Amygdala (tissue), 56 donors: Measurements from ENCODE around the gene AFAP1.
"Not testable (repeated sequence)": the region's sequence is repeated elsewhere in the genome, so short reads cannot be mapped to it uniquely, and the experiment has no call there.

ENCODE experiments used
- DNase-seq, 56 donors: peaks; one replicate each; lab custom pipeline; 2025; lab: John Stamatoyannopoulos, UW

AFAP1 gene

DNA sequence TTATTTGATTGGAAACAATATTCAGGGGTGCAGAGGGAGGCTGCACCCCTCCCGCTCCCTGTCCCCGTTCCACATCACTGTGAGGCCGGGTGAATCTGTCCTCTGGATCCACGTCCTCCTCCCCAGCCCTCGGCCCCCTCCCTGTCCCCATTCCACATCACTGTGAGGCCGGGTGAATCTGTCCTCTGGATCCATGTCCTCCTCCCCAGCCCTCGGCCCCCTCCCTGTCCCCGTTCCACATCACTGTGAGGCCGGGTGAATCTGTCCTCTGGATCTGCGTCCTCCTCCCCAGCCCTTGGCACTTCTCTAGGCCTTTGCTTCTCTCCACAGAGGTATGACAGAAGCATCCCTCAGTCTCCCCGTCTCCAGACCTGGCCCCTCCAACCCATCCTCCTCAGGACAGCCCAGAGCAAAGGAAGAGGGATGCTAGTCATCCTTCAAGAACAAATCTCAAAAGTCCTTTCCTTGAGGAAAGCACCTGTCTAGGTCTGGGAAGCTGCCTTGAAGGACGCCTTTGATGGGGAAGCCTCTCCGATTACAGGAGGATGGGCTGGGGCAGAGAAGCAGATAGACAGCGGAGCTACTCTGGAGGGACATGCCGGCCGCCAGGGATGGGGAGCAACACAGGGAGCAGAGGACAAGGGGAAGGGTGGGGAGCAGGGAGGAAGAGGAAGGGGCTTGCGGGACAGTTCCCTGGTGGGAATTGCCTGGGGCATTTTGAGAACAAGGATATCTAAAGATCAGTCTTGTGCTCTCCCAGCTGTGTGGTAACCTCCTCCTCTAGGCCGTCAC lies 10.8 kb upstream of the AFAP1 start:
- DNase-seq: no peak

DNA sequence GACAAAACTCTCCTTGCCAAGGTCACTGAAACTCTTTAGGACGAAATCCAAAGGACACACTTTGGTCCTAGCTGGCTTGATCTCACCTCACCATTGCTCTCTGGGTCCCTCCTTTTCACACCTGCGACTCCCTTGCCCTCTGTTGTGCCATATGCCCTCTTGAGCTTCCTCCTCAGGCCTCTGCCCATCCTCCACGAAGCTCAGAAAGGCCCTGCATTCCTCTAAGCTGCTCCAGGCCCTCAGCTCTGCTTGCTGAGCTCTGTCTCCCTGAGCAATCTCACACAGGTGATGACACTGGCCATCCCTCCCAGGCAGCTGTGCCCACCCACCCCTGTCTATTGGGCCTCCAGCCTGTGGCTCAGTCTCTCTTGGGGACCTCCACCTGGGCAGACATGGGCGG lies 10.1 kb upstream of the AFAP1 start:
- no peak for DNase-seq

DNA sequence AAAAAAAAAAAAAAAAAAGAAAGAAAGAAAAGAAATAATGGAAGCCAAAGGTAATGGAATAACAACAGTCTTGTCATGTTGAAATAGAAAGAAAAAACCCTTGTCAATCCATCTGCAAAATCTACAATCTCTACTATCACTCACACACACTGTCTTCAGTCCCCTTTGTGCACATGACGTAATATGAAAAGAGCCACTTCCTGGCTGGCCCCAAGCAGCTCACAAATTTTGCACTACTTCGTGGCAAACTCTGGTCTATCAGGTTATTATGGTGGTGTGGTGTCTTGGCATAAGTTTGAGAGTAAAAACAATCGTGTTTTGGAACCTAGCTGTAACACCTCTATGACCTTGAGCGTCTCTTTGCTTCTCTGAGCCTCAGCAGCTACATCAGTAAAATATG lies 8.3 kb upstream of the AFAP1 start:
- DNase-seq: no peak

DNA sequence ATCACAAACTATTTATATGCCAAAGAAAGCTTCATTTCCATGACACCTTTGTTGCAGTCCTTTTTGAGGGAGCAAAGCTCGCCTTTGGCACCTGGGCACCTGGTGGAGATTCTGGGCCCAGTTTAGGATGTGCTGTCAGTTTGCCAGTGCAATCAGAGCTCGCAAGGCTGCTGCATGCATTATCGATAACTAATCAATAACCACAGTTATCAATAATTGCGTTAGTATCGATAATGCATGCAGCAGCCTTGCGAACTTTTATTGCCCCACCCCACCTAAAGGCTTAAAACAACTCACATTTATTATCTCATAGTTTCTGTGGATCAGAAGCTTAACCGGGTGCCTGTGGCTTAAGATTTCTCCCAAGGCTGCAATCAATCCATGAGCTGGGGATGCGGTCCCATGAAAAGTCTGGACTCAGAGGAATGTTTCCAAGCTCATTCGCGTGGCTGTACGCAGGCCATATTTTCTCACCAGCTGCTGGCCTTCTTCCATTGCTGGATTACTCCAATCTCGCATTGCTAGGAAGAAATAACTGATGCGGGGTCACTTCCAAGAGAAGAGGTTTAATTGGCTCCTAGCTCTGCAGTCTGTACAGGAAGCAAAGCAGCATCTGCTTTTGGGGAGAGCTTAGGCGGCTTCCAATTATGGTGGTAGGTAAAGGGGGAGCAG lies 6.2 kb upstream of the AFAP1 start:
- no peak for DNase-seq

DNA sequence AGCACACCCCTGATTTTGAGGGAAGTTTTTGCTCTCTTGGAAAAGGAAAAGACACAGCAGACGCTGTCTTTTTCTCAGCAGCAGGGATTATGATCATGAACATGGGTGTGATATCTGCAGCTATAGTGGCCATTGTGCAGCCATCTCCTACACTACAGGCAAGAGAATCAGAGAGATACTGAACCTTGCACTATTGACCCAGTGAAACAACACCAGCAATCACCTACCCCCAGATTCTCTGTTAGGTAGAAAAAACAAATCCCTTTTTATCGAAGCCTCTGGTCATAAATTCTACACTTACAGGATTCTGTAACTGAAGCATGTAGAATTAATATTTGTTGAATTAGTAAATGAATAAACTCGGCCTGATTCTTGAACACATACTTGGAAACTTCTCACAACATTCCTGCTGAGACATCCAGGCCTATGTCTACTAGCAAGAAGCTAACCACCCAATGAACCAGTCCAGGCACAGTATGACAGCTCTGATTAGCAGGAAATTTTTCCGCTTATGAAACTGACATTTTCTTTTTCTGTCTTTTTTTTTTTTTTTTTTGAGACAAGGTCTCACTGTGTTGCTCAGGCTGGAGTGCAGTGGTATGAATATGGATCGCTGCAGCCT lies 5.0 kb upstream of the AFAP1 start:
- no peak for DNase-seq

DNA sequence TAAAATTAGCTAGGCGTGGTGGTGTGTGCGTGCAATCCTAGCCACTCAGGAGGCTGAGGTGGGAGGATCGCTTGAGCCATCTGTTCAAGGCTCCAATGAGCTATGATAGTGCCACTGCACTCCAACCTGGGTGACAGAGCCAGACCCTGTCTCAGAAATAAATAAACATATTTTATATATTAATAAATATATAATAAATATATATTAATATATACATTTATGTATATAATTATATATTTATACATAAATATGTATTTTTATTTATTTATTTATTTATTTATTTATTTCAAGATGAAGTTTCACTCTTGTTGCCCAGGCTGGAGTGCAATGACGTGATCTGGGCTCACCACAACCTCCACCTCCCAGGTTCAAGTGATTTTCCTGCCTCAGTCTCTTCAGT lies 4.0 kb upstream of the AFAP1 start:
- not testable (repeated sequence) for DNase-seq

DNA sequence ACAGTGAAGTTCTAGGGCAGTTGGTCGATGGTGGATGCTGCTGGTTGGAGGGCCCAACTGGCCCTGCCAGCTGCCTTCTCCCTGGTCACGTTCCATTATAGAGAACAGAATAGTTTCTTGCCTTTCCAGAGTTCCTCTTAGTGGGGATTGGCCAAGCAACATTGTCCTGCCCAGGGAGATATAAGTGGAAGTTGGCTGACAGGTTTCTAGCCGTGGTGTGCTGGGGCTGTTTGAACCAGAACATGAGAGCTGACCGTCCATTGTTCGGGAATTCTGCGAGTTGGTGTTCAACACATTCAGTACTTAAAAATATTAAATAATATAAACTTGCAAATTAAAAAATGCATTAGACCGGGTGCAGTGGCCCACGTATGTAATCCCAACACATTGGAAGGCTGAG lies 3.5 kb upstream of the AFAP1 start:
- DNase-seq: no peak

DNA sequence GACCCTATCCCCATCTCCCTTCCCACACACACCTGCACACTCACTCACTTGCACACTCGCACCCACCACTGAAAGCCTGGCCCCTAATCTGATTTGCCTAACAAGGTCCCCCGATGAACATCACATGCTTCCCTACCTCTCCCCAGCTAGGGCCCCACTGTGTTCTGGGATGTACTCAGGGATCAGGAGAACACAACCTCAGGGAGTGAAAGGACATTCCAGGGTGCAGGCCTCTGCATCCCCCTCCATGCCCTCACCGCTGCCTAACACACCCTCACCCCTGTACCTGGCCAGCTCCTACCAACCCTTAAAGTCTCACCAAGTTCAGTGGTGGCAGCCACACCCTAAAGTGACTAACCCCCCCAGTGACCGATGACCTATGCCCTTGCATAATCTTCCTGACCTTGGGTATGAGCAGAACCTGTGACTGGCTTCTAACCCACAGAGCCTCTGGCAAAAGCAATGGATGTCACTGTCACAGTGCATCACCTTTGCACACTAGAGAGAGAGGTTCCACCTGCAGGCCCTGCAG lies 2.4 kb upstream of the AFAP1 start:
- no peak for DNase-seq

DNA sequence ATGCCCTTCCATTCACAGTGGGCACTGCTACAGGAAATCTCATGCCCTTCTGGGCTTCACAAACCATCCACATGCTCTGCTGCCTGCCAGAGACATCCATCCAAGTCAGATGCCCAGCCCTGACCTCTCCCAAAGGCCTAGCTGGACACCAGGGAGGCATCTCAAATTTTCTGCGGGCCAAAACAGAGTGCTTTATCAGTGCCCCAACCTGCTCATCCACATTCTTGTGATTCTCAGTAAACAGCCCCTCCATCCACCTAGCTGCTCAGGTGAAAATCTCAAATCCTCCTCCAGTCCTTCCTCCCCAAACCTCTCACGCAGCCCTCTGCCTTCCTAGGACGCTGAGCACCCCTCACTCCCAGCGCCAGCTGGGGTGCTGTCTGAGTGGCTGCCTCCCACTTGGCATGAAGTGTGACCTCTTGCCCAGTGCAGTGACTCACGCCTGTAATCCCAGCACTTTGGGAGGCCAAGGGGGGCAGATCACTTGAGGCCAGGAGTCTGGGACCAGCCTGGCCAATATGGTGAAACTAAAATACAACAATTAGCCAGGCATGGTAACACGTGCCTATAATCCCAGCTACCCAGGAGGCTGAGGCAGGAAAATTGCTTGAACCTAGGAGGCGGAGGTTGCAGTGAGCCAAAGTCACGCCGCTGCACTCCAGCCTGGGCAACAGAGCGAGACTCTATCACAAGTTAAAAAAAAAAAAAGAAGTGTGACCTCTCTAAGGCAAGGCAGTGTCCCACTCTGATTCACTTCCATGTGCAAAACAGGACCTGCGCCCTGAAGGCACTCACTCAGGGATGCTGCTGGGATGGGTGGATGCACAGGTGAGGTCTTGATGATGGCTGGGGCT lies 1.7 kb upstream of the AFAP1 start:
- no peak for DNase-seq

DNA sequence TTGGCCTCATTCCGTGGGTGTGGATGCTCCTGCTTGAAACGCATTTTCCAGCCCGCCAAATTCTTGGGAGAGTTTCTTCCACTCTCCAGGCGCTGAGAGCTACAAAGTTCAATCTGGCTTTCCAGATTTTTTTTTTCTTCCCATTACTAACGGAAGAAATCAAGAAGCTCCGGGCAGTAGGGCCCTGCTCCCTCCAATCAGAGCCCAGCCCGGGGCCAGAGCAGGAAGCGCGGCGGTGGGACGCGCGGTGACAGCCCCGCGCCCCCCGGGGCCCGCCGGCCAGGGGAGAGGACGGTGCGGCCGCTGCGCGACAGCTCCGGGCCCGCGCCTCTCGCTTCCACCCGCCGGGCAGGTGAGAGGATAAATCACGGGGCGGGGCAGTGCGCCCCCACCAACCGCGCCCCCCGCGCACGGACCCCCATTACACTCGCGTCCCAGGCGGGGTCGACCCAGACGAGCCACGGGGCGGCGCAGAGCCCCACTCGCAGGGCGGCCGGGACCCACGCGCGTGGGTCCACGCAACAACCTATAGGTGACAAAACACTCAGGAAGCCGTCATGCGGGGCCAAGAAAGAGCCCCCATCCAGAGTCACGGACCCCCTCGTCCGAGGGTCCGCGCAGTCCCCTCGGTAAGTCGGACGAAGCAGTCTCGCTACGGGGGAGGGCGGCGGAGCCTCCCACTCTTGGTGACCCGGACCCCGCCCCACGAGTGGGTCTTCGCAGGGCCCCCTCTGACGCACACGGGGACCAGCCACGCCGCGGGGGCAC lies 868 bp downstream of the AFAP1 start:
- DNase-seq: peak in 1 of 56 donors; percentile 26

DNA sequence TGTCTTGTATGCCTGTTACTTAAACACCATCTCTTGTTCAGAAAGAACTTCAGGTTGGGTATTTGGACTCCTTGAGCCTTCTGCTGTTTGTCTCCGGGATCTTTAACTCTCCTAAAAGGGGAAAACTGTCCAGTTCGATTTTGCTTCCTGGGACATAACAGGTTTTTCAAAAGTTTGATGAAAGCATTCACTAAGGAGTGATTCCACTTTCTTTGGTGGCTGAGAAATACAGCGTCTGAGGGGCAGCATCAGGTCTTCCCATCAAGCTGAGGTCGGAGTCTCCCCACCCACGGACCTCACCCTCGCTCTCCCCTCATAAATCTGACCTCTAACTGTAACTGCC lies 1.4 kb downstream of the AFAP1 start:
- DNase-seq: no peak

DNA sequence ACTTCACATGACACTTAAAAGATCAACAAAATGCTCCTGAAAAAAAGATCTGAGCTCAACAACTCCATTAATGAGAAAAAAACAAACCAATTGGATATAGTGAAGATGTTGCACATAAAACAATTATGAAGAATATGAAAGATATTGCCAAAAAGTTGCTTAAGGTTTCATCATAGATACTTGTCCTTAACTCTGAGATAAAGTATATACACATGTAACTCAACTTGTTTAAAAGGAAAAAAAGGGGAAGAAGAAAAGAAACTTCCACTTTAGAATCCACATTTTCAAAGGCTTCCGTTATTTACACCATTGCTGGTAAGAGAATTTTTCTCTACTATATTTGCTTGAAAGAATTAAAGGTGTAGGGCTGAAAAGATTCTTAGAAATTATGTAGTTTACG lies 2.7 kb downstream of the AFAP1 start:
- DNase-seq: no peak

DNA sequence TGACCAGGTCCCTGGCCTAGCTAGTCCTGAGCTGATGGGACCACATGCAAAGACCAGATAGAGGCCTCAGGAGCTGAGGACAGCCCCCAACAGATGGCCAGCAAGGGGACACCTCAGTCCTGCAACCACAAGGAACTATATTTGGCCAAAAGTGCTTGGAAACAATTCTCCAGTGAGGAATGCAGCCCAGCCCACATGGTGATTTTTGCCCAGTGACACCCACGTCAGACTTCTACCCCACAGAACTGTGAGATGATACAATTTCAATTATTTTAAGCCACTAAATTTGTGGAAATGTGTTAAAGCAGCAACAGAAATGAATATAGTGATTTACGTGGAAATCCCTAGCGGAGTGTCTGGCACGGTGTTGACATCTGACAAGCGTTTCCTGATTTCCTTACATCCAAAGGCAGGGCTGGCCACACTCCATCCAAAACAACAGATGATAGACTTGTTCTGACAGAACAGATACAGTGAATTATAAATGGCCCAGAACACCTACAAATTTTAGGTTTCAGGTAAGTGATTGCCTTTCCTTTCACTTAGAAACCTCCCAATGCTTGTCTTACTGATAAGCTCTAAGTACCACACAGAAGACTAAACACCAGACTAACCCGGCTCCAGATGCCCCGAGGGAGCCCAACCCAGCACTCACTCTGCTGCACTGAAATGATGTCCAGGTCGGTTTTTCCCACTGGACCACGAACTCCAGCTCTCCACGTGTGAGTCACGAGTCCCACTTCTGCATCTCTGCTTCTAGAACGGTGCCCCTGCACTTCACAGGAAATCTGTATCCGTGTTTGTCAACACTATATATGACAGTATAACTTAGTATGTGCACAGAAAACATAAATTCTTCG lies 5.8 kb downstream of the AFAP1 start:
- DNase-seq: no peak

DNA sequence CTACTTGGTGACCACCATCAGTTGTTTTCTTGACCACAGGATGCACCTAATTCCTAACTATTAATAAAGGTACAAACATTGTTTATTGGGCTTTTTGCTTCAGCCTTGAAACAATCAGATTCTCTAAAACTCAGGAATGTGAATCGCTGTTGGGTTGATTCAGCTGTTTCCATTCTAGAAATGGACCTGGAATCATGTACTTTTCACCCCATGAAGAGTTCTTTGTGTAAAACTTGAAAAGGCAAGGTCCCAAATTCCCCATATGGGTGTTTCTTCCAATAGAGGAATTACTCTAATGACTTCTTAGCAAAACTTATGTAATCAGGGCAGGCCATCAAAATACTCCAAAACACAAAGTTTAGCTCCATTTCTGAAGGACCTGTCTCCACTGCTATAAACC lies 7.4 kb downstream of the AFAP1 start:
- no peak for DNase-seq

DNA sequence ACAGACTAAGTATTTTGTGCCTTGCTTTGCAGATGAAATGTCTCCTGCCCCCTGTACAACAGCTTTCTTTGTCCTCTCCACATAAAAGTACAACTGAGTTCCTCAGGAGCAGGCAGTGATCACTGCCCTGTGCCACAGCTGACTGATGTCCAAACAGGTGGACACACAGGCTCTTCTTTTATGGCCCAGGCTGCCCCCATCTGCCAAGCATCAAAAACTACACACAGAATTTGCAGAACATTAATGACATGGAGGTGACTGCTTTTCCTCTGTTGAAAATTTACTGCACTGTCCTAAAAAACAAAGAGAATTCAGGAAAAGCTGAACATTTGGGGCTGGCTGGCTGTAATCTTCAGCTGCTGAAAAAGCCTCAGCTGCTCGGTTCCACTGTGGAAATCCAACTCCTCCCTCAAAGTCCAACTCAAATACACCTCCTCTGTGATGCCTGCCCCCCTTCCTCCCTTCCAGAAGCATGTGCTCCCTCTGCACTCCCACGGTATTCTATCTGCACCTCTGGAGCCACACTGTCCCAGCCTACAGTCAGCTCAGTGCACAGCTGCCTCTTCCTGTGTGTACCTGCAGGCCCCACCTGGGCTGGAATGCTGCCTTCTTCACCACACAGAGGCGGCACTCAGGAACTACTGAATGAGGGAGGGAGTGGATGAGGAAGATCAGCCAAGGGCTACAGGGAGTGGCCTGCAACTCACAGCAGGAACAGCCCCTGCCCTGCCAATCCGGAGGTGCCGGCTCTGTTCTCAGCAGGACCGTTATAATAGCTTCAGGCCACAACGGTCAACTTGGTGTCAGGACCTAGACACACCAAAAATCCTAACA lies 10.3 kb downstream of the AFAP1 start:
- peak in 4 of 56 donors; percentile 14 to 32 (median 22) for DNase-seq

DNA sequence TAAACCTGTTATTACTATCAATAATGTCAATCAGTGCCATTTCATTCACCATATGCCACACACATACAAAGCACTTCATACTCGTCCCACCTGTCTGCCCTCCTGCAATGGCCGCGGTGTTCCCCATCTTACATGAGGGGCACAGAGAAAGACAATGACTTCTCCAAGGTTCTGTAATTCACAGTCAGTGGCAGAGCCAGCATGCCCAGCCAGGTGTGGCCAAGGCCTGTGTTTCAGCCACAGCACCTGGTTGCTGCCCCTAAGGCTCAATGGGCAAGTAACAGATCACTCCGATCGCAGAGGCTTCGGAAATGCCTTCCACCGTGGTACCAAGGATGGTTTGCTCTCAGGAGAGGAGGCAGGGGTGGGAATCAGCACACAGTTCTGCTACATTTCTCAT lies 10.9 kb downstream of the AFAP1 start:
- no peak for DNase-seq

DNA sequence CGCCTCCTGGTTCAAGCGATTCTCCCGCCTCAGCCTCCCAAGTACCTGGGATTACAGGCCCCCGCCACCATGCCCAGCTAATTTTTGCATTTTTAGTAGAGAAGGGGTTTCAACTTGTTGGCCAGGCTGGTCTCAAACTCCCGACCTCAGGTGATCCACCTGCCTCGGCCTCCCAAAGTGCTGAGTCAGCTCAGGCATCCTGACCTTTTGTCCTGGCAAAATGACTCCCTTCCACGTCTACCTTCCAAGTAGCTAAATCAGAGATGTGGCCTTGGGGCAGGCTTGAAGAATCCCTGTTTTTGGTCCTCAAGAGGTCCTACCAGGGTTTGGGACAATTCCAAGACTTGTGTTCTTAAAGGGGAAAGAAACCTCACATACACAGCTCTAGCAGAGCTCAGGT lies 12.8 kb downstream of the AFAP1 start:
- no peak for DNase-seq

DNA sequence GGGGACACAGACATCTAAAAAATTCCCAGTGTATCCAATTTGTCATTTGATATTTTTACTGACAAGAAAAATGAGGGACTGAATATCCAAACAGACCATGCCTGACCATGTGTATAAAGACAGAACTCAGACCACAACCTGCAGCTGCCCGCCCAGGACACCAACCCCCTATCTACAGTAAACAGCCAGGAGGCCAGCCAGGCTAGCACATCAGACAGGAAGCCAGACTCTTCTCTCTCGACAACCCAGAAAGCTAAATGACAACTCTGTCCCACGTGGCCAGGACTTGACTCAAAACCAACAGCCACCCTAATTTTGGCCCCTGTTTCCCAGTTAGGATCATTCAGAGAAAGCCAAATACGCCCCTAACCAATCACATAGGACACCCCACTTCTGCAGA lies 15.1 kb downstream of the AFAP1 start:
- DNase-seq: no peak
